HL-60 (cell line): ENCODE measurements around the gene ARHGEF4.

Experiments
- DNase-seq, 2 experiments: peaks; one replicate each; pipeline ENCODE4 v3.0.0-alpha.2; 2010 to 2020; ENCODE audit warnings: low read depth in 1 of 2, low spot score in 1 of 2
- H3K27ac ChIP-seq: fragments of 250-450 bp; sonication (Bioruptor Pico); replicated peaks from 2 replicates; pipeline ENCODE4 v1.5.1; 2020; ENCODE audit warnings: mild to moderate bottlenecking, moderate library complexity
- H3K27me3 ChIP-seq: fragments of 250-450 bp; sonication (Bioruptor Pico); 2 replicates; pipeline ENCODE4 v1.5.1; 2021; ENCODE audit warnings: mild to moderate bottlenecking, moderate library complexity; ENCODE audit not compliant: insufficient read depth, poor library complexity, severe bottlenecking
- H3K4me3 ChIP-seq: replicated peaks from 2 replicates; pipeline ENCODE4 v1.5.1; 2011; ENCODE audit warnings: mild to moderate bottlenecking, control low read depth, low read length; ENCODE audit not compliant: insufficient read depth
- GABPA ChIP-seq: IDR thresholded peaks from 2 replicates; pipeline ENCODE4 v1.6.1; 2012; ENCODE audit warnings: low read depth
- POLR2AphosphoS5 ChIP-seq: IDR thresholded peaks from 2 replicates; pipeline ENCODE4 v1.6.1; 2012; ENCODE audit warnings: low read depth
- SPI1 ChIP-seq: IDR thresholded peaks from 2 replicates; pipeline ENCODE4 v1.6.1; 2012; ENCODE audit warnings: low read depth, mild to moderate bottlenecking, borderline replicate concordance
- TF ChIP-seq, protein P1 (sequence below): IDR thresholded peaks from 2 replicates; pipeline ENCODE4 v1.6.1; 2012; ENCODE audit warnings: low read depth; ENCODE audit not compliant: insufficient replicate concordance
- TF ChIP-seq, protein P2 (sequence below): IDR thresholded peaks from one replicate; pipeline ENCODE4 v1.5.1; 2011; ENCODE audit warnings: low read length, control low read depth, inconsistent platforms; ENCODE audit not compliant: insufficient read depth

ARHGEF4 gene

DNA sequence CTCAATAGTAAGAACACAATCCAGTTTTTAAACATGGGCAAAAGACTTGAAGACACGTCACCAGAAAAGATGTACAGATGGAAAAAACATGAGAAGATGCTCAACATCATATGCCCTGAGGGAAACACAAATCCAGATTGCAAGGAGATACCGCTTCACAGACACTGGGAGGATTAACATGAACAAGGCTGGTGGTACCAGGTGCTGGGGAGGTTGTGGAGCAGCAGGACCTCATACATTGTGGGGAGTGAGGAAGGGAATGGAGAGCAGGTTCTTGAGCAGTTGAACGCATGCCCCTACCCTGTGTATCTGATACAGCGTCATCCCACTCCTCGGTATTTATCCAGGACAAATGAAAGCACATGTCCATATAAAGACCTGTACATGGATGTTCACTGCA is 72.1 kb downstream of the ARHGEF4 start:
- H3K27me3 ChIP-seq, result no peaks in the 10 kb centered on the region
- TF ChIP-seq GABPA (no peak), SPI1 (no peak), POLR2AphosphoS5 (no peak)
- TF ChIP-seq, protein P1, sequence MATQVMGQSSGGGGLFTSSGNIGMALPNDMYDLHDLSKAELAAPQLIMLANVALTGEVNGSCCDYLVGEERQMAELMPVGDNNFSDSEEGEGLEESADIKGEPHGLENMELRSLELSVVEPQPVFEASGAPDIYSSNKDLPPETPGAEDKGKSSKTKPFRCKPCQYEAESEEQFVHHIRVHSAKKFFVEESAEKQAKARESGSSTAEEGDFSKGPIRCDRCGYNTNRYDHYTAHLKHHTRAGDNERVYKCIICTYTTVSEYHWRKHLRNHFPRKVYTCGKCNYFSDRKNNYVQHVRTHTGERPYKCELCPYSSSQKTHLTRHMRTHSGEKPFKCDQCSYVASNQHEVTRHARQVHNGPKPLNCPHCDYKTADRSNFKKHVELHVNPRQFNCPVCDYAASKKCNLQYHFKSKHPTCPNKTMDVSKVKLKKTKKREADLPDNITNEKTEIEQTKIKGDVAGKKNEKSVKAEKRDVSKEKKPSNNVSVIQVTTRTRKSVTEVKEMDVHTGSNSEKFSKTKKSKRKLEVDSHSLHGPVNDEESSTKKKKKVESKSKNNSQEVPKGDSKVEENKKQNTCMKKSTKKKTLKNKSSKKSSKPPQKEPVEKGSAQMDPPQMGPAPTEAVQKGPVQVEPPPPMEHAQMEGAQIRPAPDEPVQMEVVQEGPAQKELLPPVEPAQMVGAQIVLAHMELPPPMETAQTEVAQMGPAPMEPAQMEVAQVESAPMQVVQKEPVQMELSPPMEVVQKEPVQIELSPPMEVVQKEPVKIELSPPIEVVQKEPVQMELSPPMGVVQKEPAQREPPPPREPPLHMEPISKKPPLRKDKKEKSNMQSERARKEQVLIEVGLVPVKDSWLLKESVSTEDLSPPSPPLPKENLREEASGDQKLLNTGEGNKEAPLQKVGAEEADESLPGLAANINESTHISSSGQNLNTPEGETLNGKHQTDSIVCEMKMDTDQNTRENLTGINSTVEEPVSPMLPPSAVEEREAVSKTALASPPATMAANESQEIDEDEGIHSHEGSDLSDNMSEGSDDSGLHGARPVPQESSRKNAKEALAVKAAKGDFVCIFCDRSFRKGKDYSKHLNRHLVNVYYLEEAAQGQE, result no peak
- TF ChIP-seq, protein P2, sequence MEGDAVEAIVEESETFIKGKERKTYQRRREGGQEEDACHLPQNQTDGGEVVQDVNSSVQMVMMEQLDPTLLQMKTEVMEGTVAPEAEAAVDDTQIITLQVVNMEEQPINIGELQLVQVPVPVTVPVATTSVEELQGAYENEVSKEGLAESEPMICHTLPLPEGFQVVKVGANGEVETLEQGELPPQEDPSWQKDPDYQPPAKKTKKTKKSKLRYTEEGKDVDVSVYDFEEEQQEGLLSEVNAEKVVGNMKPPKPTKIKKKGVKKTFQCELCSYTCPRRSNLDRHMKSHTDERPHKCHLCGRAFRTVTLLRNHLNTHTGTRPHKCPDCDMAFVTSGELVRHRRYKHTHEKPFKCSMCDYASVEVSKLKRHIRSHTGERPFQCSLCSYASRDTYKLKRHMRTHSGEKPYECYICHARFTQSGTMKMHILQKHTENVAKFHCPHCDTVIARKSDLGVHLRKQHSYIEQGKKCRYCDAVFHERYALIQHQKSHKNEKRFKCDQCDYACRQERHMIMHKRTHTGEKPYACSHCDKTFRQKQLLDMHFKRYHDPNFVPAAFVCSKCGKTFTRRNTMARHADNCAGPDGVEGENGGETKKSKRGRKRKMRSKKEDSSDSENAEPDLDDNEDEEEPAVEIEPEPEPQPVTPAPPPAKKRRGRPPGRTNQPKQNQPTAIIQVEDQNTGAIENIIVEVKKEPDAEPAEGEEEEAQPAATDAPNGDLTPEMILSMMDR, result no peak
- H3K27ac ChIP-seq, result no peak overlapping the region
- no peak for DNase-seq
- no peak overlapping the region for H3K4me3 ChIP-seq

DNA sequence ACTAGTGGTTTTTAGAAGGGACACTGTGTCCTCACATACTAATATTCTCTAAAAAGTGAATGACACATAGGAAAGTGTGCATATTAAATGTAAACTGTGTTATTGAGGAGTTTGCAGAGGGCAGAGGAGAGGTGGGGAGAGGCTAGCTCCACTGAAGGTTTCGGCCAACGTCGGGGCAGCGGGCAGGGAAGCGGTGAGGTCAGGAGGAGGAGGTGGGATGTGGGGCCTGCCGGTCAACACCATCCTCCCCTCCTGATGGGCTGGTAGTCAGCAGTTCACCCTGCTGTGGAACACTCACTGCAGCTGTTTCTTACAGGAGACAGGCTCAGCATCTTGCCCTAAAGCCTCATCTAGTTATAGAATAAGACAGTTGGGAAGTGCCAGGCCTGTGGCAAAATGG is 74.2 kb downstream of the ARHGEF4 start:
- no peak for DNase-seq
- Histone ChIP-seq H3K4me3 (no peak overlapping the region), H3K27me3 (peaks cover 2% of the 10 kb centered on the region), H3K27ac (no peak overlapping the region)
- TF ChIP-seq SPI1, result no peak
- TF ChIP-seq, protein P2, result no peak
- TF ChIP-seq, protein P1, result no peak

DNA sequence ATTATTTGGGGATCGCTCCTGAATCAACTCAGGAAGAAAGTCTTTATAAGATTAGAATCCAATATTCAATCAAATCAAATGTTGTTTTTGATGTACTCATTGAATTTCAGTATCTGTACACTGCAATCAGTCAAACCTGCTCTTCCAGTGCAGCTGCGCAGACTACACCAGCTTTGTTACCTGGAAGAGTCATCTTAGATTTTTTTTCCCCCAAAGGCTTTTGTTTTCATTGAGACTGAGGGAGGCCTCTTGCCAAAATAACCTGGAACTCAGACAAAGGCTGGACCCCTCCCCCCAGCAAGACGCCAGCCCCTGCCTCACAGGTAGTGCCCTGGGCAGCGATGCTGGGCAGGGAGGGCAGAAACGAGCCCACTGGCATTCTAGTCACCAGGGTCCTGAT is 74.8 kb downstream of the ARHGEF4 start:
- peaks cover 2% of the 10 kb centered on the region for H3K27me3 ChIP-seq
- DNase-seq, result no peak
- H3K27ac ChIP-seq, result no peak overlapping the region
- H3K4me3 ChIP-seq, result no peak overlapping the region
- TF ChIP-seq POLR2AphosphoS5 (no peak), SPI1 (no peak), GABPA (no peak)
- TF ChIP-seq, protein P2, result no peak
- TF ChIP-seq, protein P1, result no peak
